ENCODE results near the gene ARMC5.
"Not testable (repeated sequence)": the region's sequence is repeated elsewhere in the genome, so short reads cannot be mapped to it uniquely, and the experiment has no call there.

ARMC5 gene

GRCh38 chr16:31501226-31501965 is 42.1 kb downstream of the ARMC5 start:
- no peak for DNase-seq (ENCODE audit: low spot score)

GRCh38 chr16:31501966-31502348 is 42.7 kb downstream of the ARMC5 start:
- DNase-seq (ENCODE audit: low spot score): no peak

GRCh38 chr16:31502981-31503380 is 43.7 kb downstream of the ARMC5 start:
- DNase-seq (ENCODE audit: low spot score): no peak

GRCh38 chr16:31503555-31503954 is 44.3 kb downstream of the ARMC5 start:
- DNase-seq (ENCODE audit: low spot score): not testable (repeated sequence)

- DNase-seq (ENCODE audit: low spot score): no peak
These were observed 44.9 kb downstream of the ARMC5 start for GRCh38 chr16:31504159-31504558.

GRCh38 chr16:31505483-31505882 is 46.2 kb downstream of the ARMC5 start:
- no peak for DNase-seq (ENCODE audit: low spot score)

GRCh38 chr16:31507617-31507928 is 48.3 kb downstream of the ARMC5 start:
- no peak for DNase-seq (ENCODE audit: low spot score)

- DNase-seq (ENCODE audit: low spot score): peak; percentile 80
These were observed 48.8 kb downstream of the ARMC5 start, which contains the start of gene RUSF1 for GRCh38 chr16:31507929-31508705. TSS of gene RUSF1 (minus strand) at chr16:31508391. CDS start at chr16:31508373, 18 bp downstream.

GRCh38 chr16:31508706-31509195 is 49.5 kb downstream of the ARMC5 start:
- DNase-seq (ENCODE audit: low spot score): no peak

- DNase-seq (ENCODE audit: low spot score): no peak
These were observed 53.8 kb downstream of the ARMC5 start for GRCh38 chr16:31513126-31513525.

GRCh38 chr16:31513884-31514283 is 54.6 kb downstream of the ARMC5 start:
- no peak for DNase-seq (ENCODE audit: low spot score)

Measured in CD4-positive, alpha-beta T cell treated with Interleukin-15 for 4 hours (primary cell).